Choroid plexus epithelial cell (primary cell): ENCODE data around the gene TMEFF1.

Source experiments
- DNase-seq: peaks from one replicate; pipeline ENCODE4 v3.0.0-alpha.2; 2010; ENCODE audit warnings: low read depth
- H3K4me3 ChIP-seq: 2 replicates; pipeline ENCODE4 v1.5.1; 2011; ENCODE audit warnings: low read depth, mild to moderate bottlenecking, control low read depth, low read length, moderate library complexity
- CTCF ChIP-seq: conservative IDR thresholded peaks from 2 replicates; pipeline ENCODE4 v1.5.1; 2011; ENCODE audit warnings: low read depth, mild to moderate bottlenecking, control low read depth, inconsistent platforms, low read length, moderate library complexity

TMEFF1 gene

GRCh38 chr9:100600521-100601079 is 127.7 kb downstream of the TMEFF1 start:
- no peak for TF ChIP-seq CTCF
- DNase-seq, result no peak
- H3K4me3 ChIP-seq, result no peak overlapping the region

GRCh38 chr9:100601216-100601615 is 128.3 kb downstream of the TMEFF1 start:
- peak; percentile 83 for DNase-seq
- no peak overlapping the region for H3K4me3 ChIP-seq
- TF ChIP-seq CTCF, result peak; percentile 92

- TF ChIP-seq CTCF, result peak; percentile 76
- peak; percentile 76 for DNase-seq
These were observed 129.4 kb downstream of the TMEFF1 start for GRCh38 chr9:100602342-100602801.

GRCh38 chr9:100605405-100605804 is 132.5 kb downstream of the TMEFF1 start:
- DNase-seq, result no peak
- TF ChIP-seq CTCF, result no peak
- no peak overlapping the region for H3K4me3 ChIP-seq

More at GRCh38 chr9:100602342-100602801, 129.4 kb downstream of the TMEFF1 start:
- H3K4me3 ChIP-seq, result no peak overlapping the region

- TF ChIP-seq CTCF, result no peak
- DNase-seq, result no peak
- H3K4me3 ChIP-seq, result no peak overlapping the region
These were observed 146.2 kb downstream of the TMEFF1 start for GRCh38 chr9:100619194-100619593.

- H3K4me3 ChIP-seq, result no peak overlapping the region
- no peak for DNase-seq
- TF ChIP-seq CTCF, result no peak
These were observed 146.7 kb downstream of the TMEFF1 start for GRCh38 chr9:100619665-100620064.

- DNase-seq, result no peak
- TF ChIP-seq CTCF, result no peak
- H3K4me3 ChIP-seq, result no peak overlapping the region
These were observed 151.0 kb downstream of the TMEFF1 start for GRCh38 chr9:100623969-100624368.
